ENCODE measurements around the gene AACS. TPM values are rescaled to one million over a fixed set of nuclear protein-coding genes. Genes with fewer than 3 reads are reported as not detected.

AACS gene
- total and polyA plus RNA-seq, 10 of the 15 experiments (the other 5 are each of a cell fraction or from before 2014, with no cell fraction given), result 10.1 to 34.0 (median 21.1) TPM

GRCh38 chr12:125189015-125189414, 123.8 kb downstream of the AACS start:
- ChIA-PET SMC1A (ENCODE audit: uncharacterized antibody, unreplicated experiment) (interaction anchor here (0.6 kb wide), 1 partner anchor 39 kb away, joined by 3 read pairs; no protein-coding TSS in a partner anchor), POLR2A (no interaction called here), CTCF (interaction anchor here (2.1 kb wide), 1 partner anchor 14 kb away, joined by 6 read pairs; no protein-coding TSS in a partner anchor), RAD21 (ENCODE audit: unreplicated experiment) (no interaction called here)
- no TSS peak for BruUV-seq (replicated peaks)
- H3K4me2 ChIP-seq (ENCODE audit: control insufficient read depth, insufficient read depth), result no peak overlapping the region
- TF ChIP-seq FOXM1 (IDR thresholded peaks at IDR 0.05; ENCODE audit: low read depth, low read length), result no peak
- TF ChIP-seq NBN (IDR thresholded peaks at IDR 0.05), result no peak
- no peak for TF ChIP-seq POLR2A (IDR thresholded peaks at IDR 0.05; ENCODE audit: low read depth, low read length)
- TF ChIP-seq, protein P1, sequence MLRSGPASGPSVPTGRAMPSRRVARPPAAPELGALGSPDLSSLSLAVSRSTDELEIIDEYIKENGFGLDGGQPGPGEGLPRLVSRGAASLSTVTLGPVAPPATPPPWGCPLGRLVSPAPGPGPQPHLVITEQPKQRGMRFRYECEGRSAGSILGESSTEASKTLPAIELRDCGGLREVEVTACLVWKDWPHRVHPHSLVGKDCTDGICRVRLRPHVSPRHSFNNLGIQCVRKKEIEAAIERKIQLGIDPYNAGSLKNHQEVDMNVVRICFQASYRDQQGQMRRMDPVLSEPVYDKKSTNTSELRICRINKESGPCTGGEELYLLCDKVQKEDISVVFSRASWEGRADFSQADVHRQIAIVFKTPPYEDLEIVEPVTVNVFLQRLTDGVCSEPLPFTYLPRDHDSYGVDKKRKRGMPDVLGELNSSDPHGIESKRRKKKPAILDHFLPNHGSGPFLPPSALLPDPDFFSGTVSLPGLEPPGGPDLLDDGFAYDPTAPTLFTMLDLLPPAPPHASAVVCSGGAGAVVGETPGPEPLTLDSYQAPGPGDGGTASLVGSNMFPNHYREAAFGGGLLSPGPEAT (IDR thresholded peaks at IDR 0.05; ENCODE audit: low read depth), result no peak
- TF ChIP-seq JUNB (IDR thresholded peaks at IDR 0.05), result no peak
- TF ChIP-seq LARP7 (IDR thresholded peaks at IDR 0.05), result no peak
- no peak for TF ChIP-seq MLLT1 (IDR thresholded peaks at IDR 0.05)
- no peak for TF ChIP-seq FOXK2 (IDR thresholded peaks at IDR 0.05)
- TF ChIP-seq NR2C1 (IDR thresholded peaks at IDR 0.05), result no peak
- no peak for TF ChIP-seq WRNIP1 (IDR thresholded peaks at IDR 0.05; ENCODE audit: borderline replicate concordance, low read depth, low read length)
- TF ChIP-seq CHD2 (IDR thresholded peaks at IDR 0.05; ENCODE audit: borderline replicate concordance, low read depth, low read length), result no peak
- no peak for TF ChIP-seq ZZZ3 (IDR thresholded peaks at IDR 0.05; ENCODE audit: control insufficient read depth, insufficient read length, low read depth)
- no peak for TF ChIP-seq ETV6 (conservative IDR thresholded peaks at IDR 0.05 in 1 of 2, IDR thresholded peaks at IDR 0.05 in 1 of 2; ENCODE audit: borderline replicate concordance in 1 of 2, low read depth in 1 of 2)
- TF ChIP-seq, protein P2, sequence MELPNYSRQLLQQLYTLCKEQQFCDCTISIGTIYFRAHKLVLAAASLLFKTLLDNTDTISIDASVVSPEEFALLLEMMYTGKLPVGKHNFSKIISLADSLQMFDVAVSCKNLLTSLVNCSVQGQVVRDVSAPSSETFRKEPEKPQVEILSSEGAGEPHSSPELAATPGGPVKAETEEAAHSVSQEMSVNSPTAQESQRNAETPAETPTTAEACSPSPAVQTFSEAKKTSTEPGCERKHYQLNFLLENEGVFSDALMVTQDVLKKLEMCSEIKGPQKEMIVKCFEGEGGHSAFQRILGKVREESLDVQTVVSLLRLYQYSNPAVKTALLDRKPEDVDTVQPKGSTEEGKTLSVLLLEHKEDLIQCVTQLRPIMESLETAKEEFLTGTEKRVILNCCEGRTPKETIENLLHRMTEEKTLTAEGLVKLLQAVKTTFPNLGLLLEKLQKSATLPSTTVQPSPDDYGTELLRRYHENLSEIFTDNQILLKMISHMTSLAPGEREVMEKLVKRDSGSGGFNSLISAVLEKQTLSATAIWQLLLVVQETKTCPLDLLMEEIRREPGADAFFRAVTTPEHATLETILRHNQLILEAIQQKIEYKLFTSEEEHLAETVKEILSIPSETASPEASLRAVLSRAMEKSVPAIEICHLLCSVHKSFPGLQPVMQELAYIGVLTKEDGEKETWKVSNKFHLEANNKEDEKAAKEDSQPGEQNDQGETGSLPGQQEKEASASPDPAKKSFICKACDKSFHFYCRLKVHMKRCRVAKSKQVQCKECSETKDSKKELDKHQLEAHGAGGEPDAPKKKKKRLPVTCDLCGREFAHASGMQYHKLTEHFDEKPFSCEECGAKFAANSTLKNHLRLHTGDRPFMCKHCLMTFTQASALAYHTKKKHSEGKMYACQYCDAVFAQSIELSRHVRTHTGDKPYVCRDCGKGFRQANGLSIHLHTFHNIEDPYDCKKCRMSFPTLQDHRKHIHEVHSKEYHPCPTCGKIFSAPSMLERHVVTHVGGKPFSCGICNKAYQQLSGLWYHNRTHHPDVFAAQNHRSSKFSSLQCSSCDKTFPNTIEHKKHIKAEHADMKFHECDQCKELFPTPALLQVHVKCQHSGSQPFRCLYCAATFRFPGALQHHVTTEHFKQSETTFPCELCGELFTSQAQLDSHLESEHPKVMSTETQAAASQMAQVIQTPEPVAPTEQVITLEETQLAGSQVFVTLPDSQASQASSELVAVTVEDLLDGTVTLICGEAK (IDR thresholded peaks at IDR 0.05; ENCODE audit: borderline replicate concordance), result no peak
- TF ChIP-seq NFIC (IDR thresholded peaks at IDR 0.05; ENCODE audit: low read depth, low read length), result no peak
- no peak for TF ChIP-seq E2F4 (IDR thresholded peaks at IDR 0.05; ENCODE audit: low read depth, low read length)
- TF ChIP-seq ZNF24 (IDR thresholded peaks at IDR 0.05), result no peak
- no peak for TF ChIP-seq BCL11A (IDR thresholded peaks at IDR 0.05; ENCODE audit: low read depth, low read length)
- H3K27me3 ChIP-seq (replicated peaks in 1 of 2; ENCODE audit: control insufficient read depth in 2 of 2, insufficient read depth in 2 of 2, low read length in 1 of 2), result peaks cover 10 to 18% of the 10 kb centered on the region in 2 experiments
- no peak overlapping the region for H3K4me3 ChIP-seq
- ATAC-seq (no peak), FAIRE-seq (no peak), DNase-seq (ENCODE audit: low read depth, low spot score) (no peak)
- no peaks in the 10 kb centered on the region for H3K4me1 ChIP-seq (ENCODE audit: control insufficient read depth, insufficient read depth, low read length)
- H3K36me3 ChIP-seq (ENCODE audit: control insufficient read depth in 2 of 2, insufficient read depth in 2 of 2, low read length in 1 of 2), result no peaks in the 10 kb centered on the region
- no peaks in the 10 kb centered on the region for H4K20me1 ChIP-seq (ENCODE audit: control insufficient read depth, insufficient read depth)
- no peaks in the 10 kb centered on the region for H3K9me3 ChIP-seq (replicated peaks; ENCODE audit: control insufficient read depth, insufficient read depth, low read length)
- H3K9ac ChIP-seq (ENCODE audit: control insufficient read depth, insufficient read depth, low read length), result no peak overlapping the region
- in situ Hi-C loops (cut with MboI), result loop anchor here (25.0 kb wide), 1 partner anchor 1673 kb away; no protein-coding TSS in a partner anchor
- H3K79me2 ChIP-seq (ENCODE audit: control insufficient read depth, insufficient read depth, low read length), result no peaks in the 10 kb centered on the region
- H2AFZ ChIP-seq (ENCODE audit: control insufficient read depth, low read depth, low read length), result no peak overlapping the region
- under 1% methylated on average over 10 of the region's 10 CpGs for WGBS (ENCODE audit: insufficient coverage, insufficient replicate concordance, low lambda C conversion rate, missing lambda C conversion rate)
- no peak overlapping the region for H3K27ac ChIP-seq (ENCODE audit: control insufficient read depth, insufficient read depth)
- intact Hi-C loops (cut with micrococcal nuclease; ENCODE audit: unreplicated experiment), result loop anchor here (10.0 kb wide), 3 partner anchors 496 to 876 kb away; no protein-coding TSS in a partner anchor
